HG03039 (cell line): ENCODE measurements around the gene LBH.

Experiments used
- ATAC-seq: cut with Tn5 transposase; IDR thresholded peaks from one replicate; pipeline ENCODE4 v1.9.1; 2021; ENCODE audit warnings: mild to moderate bottlenecking, moderate library complexity; ENCODE audit not compliant: unreplicated experiment

LBH gene

DNA sequence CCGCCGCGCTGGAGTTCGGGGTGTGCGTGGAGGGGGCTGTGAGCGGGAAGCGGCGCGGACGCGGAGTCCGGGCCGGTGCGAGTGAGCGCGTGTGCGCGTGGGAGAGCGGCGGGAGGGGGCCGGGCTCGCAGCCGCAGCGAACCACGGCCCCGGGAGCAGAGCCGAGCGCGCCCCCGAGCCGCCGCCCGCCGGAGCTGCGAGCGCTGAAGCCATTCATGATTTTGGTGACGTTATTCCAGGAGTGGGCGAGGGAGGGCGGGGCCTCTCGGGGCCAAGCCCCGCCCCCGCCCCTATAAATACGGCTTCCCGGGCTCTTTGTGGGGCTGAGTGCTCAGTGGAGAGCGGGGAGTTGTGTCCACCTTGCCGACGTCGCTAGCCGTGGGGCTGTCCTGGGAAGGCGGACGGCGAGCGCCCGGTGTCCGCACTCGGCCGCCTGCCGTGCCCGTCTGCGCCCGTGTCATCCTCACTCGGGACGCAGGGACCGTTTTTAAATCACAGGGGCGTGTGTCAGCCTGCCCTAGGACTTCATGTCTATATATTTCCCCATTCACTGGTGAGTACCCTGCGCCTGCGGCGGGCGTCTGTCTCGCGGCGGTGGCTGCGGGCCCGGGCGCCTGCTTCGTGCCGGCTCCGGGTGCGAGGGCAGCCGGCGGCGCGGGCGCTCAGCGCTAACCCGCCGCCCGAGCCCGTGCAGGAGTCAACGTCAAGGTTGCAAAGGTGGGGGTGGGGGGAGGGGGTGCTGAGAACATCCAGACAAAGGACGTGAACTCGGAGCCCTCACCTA lies at the start of gene LBH:
TSS of gene LBH (plus strand) at position 323 of the 784 bp plus-strand sequence. CDS start at position 528, 205 bp downstream.
- ATAC-seq: peak; percentile 43

DNA sequence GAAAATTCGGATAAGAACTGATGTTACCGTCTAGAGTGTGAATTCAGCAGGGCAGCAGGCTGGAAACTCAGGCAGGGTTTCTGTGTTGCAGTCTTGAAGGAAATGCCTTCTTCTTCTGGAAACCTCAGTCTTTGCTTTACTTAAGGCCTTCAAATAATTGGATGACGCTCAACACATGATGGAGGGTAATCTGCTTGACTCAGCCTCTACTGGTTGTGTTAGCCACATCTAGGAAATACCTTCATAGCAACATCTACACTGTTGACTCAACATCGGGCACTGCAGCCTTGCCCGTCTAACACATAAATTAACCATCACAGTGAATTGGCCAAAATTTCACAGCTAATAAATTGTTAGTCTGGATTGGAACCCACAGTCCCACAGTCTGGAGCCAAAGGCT lies 47.3 kb upstream of the LBH start:
- no peak for ATAC-seq

DNA sequence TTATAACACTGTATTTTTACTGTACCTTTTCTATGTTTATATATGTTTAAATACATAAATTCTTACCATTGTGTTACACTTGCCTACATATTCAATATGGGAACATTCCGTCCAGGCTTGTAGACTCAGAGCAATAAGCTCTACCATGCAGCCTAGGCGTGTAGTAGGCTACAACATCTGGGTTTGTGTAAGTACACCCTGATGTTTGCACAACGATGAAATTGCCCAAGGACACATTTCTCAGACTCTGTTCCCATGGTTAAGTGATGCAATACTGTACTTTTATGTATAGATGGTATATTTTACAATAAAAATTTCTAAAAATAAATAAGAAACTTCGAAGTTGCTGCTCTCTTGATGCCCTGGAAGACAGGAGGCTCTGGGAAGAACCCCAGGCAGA lies 46.2 kb upstream of the LBH start:
- no peak for ATAC-seq

DNA sequence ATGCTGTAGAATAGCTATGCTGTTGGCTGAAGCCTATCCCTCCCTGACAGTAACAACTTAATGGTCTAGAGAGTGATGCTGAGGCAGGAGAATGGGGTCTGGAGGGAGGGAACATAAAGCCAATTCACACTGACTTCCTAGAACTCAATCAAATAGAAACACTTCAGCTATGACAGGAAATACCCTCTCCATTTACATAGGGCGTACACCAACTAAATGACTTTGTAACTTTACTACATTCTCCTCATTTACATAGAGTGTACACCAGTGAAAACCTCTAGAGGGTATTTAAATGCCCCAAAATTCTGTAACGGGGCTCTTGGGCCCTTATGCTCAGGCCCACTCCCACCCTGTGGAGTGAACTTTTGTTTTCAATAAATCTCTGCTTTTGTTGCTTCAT lies 43.0 kb upstream of the LBH start:
- ATAC-seq: no peak

DNA sequence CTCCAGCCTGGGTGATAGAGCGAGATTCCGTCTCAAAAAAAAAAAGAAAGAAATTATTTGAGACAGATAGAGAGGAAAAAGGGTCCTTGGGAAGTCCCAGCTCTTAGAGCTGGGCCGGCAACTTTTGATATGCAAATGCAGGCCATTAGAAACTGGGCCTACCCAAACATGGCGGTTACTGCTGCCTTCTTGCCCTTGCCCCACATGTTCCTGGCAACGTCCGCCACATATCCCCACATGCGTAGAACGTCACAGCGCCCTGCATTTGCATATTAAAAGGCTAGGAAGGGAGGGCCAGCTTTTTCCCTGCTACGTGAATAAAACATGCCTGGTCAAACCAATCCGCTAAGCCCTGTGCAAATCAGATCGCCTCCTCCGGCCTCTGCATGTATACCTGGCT lies 40.7 kb upstream of the LBH start:
- ATAC-seq: no peak

DNA sequence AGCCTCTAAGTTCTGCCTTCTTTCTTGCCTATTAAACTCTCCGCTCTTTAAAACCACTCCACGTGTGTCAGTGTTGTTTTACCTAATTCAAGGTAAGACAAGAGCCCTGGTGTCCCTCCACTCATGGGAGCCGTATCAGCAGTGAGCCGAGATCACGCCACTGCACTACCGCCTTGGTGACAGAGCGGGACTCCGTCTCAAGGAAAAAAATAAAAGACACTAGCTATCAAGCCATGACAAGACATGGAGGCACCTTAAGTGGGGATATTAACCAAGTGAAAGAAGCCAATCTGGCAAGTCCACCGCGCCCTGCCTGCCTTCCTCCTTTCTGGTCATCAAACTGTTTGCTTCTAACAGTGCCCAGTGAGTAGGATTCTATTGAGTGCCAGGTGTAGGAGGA lies 40.2 kb upstream of the LBH start:
- ATAC-seq: no peak

DNA sequence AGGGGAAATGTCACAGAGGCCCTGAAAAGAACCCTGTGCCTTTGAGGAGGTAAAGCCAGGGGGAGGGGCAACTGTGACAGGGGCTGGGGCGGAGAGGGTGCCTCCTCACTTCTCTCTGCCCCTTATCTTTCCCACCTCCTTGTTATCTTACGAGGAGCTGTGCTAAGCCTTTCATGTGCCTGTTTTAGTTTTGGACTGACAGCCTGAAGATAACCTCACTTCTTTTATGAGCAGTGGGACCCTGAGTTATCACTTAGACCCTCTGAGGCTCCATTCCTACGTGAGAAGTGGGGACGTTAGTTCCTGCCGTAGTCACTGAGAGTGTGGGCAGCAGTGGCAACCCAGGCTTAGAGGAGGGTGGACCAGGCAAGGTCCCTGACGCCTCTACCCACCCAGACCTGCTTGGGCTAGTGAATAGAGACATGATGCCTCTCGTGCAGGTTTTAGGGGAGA lies 39.5 kb upstream of the LBH start:
- no peak for ATAC-seq

DNA sequence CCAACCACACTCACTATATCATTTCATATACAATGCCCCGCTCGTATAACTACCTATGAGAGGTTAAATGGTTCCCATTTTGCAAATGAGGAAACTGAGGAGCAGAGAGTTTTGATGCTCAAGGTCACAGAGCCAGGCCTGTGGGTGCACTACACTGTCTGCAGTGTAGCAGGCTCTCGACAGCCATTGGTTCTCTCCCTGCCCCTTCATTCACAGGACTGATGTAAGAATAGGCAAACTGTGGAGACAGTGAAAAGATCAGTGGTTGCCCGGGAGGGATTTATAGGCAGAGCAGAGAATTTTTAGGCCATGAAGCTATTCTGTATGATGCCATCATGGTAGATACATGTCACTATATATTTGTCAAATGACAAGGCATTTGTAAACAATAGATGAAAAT lies 39.0 kb upstream of the LBH start:
- no peak for ATAC-seq

DNA sequence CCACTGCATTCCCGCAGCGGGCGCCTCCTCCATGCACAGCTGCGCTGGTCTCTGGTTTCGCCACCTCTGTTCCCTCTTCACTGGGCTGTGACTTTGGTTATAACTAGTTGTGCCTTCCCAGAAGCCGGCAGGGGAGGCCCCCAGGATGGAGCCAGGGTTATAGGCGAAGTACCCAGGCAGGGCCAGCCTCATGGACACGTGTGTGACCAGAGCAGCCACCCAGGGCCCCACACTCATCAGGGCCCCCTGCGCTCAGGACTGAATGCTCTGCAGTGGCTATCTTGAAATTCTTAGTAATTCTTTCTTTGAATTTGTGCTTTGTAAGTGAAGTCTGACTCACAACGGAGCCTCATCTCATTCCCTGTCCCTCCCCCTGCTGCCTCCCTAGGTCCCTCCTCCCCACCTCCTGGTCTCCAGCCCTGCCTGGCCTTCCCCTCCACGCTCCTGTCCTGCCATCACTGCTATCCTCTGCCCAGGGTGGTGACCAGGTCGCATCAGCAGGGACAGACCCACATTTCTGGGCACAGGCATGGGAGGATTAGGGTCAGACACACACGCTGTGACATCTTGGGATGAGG lies 38.1 kb upstream of the LBH start:
- ATAC-seq: no peak

DNA sequence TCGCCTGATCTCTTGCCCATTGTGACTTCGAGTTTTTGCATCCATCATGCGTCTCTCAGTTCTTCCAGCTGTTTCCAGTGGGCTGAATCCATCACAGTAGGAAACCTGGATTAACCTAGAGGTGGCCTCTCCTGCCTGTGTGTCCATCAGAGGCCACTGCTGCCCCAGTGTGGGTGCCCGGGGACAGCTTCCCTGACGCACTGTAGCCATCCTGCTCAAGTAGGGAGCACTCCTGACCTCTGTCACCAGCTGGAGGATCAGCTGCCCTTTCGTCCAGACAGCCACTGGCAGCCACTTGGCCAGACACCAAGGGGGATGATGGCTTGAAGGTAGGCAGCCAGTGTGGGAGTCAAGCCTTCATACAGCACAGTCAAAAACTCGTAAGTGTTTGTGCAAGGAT lies 36.9 kb upstream of the LBH start:
- no peak for ATAC-seq

DNA sequence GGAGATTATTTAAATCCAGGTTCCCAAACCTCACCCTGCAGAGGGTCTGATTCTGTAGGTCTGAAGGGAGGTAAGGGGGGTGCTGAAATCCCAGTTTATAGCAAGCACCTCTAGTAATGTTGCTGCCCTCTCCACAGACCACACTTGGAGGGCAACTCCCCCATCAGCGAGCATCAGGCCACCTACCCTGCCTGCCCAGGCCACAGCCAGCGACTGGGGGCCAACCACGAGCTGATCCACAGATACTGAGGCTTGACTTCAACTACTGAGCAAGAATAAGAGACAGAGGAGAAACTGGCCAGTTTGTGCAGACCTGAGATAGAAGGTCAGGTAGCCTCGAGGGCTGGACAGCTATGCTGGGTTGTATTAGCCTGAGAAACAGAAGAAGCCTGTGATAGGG lies 36.3 kb upstream of the LBH start:
- no peak for ATAC-seq

DNA sequence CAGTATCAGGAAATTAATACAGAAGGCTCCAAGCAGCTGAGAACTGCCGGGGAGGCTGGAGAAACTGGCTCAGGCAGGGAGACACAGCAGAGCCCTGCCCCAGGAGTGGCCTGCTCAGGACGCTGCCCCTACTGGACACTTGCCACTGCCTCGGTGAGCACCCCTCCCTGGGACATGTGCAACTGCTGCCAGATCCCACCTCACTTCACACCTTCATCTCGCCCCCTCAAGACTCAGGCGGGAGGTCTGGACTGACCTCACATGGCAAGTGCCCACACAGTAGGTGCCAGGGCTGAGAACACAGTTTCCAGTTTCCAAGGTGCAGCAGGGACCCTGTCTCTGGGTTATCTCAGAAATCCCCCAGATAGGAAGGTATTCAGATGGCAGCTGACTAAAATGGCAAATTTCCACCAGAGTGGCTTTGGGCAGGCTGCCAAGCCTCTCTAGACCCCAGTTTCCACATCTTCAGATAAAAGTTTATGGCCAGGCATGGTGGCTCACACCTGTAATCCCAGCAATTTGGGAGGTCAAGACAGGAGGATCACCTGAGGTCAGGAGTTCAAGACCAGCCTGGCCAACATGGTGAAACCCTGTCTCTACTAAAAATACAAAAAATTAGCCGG lies 33.7 kb upstream of the LBH start:
- ATAC-seq: no peak

DNA sequence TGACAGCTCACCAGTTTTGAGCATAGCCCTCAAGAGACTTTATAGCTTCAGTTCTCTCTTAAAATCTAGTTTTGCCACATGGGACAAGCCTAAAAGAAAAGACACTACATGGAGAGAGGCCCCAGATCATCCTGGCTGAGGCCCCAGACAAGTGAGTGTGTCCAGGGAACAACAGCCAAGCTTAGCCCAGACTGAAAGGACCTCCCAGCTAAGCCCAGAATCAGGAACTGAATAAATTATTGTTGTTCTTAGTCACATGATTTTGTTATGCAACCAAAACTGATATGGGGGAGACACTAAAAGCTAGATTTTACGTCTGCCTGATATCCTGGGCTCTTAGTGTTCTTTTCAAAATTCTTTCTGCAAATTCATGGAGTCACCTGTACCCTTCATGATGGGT lies 29.3 kb upstream of the LBH start:
- ATAC-seq: no peak

DNA sequence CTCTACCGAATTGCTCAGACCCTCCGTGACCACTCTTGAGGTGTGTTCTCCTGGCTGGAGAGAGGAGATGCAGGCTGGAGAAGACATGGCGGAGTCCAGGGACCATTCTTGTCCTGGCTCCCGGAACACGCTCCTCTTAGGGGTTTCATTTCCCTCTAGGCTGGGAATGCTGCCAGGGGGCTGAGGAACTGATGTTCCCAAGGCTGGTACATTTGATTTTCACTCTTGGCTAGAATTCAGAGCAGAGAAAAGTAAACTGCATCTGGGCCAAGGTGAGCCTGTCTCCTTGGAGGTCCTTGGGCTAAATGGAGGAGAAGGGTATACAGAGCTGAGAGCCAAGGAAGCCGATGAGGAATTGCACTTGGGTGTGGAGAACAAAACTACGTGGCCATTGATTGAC lies 28.2 kb upstream of the LBH start:
- ATAC-seq: no peak

DNA sequence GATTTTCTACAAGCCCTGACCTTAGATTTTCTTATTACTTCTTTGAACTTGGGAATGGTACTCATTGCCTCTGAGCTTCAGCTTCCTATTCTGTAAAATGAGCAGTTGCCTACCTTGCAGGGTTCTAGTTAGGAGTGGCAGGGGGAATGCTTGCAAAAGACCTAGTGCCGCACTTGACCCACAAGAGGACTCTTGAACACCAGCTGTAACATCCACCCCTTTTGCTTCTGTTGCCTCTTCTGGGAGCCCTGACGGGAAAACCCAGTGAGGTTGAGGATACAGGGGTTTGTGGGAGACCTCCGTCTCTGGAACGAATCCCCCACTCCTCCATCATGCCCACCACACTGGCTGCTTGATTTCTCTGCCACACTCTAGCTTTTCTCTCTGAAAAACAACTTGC lies 27.1 kb upstream of the LBH start:
- no peak for ATAC-seq

DNA sequence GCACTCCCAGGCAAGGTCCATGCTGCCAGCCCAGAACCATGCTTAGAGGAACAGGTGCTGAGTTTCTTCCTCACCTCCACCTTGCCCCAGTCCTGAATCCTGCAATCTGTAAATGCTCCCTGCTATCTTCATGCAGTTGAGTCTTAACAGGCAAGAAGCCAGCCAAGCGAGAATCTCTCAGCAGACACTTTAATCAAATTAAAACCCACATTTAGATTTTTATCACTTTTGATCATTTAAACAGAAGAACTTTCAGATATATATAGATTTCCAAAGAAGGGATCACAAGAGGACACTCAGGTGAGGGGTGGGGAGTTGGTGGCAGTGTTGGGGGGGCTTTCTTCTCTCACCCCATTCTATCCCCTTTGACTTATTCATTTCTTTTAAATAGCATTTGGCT lies 25.9 kb upstream of the LBH start:
- ATAC-seq: no peak

DNA sequence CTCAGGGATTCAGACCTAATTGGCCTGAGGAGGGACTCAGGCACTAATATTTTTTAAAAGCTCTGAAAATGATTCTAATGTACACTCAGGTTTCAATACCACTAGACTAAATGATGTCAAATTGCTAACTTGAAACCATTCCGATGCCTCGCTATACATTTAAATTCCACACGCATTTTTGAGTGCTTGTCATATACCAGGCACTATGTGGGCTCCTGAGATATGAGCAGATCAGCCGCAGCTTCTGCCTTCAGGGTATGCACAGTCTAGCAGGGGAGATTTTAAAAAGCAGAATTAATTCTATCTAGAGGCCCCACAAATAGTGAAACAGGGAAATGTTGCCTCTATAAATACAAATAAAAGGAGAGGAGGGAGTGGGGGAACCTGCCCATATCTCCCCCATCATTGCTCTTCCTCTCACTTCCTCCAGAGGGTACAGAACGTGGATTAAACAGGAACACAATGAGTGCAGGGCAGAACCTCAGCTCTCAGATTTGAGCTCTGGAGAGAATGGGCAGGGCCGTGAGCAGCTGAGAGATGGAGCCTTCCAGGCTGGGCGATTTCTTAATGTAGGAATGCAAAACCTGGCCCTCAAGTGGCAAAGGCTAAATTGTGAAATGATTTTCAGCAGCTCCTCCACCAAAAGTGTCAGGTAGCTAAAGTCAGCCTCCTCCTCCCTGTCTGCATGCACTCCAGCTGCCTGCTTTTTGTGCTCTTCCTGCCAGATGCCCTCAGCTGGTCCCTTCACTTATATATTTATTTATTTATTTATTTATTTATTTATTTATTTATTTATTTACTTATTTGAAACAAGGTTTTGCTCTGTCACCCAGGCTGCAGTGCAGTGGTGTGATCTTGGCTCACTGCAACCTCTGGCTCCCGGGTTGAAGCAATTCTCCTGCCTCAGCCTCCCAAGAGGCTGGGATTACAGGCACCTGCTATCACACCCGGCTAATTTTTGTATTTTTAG lies 24.6 kb upstream of the LBH start:
- no peak for ATAC-seq

DNA sequence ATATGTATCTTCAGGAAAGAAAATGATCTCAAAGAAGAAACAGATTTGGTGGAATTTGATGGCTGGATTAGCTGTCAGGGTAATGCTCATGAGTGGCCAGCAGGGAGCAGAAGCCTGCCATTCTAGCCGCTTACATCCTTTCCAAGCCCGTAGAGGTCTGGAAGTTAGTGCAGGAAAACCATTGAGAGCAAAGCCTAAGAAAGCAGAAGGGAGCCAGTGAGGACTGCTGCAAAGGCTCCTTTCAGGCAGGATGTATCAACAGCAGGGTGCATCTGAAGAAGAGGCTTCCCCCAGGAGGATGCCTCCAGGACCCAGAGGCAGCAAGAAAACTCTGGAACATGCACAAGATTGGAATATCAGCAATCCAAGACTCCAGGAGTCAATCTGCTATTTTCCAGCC lies 22.9 kb upstream of the LBH start:
- ATAC-seq: no peak

DNA sequence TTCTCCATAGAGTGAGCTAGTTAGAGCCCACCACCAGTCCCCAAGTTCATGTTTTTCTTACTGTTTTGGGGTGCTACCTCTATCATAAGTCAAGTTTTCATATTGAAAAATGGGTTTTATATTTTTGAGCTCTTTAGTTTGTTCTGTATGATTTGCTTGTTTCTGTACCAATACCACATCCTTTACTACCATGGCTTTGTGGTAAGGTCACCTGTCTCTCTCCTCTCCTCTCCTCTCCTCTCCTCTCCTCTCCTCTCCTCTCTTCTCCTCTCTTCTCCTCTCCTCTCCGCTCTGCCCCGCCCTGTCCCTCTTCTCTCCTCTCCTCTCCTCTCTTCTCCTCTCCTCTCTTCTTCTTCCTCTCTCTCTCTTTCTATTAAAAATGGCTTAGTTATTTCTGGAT lies 22.1 kb upstream of the LBH start:
- no peak for ATAC-seq

DNA sequence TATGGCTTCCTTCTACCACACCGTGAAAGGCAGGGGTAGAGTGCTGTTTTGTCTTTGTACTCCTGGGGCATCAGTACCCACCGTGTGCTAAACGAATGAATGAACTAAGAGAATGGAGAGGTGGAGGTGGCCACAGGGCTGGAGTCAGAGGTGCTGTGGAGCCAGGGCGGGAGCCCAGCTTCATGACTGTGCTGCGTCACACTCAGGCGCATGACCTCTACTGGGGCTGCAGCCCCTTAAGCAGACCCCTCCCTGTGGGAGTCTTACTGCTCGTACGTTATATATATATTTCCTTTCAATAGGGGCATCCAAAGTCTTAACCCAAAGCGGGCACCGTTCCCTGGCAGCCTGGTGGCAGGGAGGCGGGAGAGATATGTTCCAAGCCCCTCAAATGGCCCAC lies 18.0 kb upstream of the LBH start:
- no peak for ATAC-seq

DNA sequence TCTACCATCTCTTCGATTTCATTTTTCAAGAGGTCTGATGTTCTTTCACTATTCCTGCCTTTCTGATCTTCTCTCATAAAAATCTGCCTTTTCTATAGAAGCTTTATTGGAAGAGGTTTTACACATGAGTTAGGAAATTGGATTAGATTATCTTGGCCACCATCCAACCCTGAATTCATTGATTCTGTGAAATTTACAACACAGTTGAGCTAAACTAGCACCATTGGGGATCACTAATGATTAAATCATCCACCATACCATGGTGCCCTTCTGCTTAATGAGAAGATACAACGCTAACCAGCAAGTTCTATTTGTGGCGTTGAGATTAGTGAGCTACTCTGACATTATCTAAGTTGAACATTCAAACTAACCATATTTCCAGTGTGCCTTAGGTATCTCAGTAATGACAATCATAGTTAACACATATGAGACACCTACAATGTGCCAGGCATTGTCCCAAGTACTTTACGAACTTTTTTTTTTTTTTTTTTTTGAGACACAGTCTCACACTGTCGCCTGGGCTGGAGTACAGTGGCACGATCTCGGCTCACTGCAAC lies 17.3 kb upstream of the LBH start:
- ATAC-seq: no peak
